ENCODE results near the gene WDR20.

DNA sequence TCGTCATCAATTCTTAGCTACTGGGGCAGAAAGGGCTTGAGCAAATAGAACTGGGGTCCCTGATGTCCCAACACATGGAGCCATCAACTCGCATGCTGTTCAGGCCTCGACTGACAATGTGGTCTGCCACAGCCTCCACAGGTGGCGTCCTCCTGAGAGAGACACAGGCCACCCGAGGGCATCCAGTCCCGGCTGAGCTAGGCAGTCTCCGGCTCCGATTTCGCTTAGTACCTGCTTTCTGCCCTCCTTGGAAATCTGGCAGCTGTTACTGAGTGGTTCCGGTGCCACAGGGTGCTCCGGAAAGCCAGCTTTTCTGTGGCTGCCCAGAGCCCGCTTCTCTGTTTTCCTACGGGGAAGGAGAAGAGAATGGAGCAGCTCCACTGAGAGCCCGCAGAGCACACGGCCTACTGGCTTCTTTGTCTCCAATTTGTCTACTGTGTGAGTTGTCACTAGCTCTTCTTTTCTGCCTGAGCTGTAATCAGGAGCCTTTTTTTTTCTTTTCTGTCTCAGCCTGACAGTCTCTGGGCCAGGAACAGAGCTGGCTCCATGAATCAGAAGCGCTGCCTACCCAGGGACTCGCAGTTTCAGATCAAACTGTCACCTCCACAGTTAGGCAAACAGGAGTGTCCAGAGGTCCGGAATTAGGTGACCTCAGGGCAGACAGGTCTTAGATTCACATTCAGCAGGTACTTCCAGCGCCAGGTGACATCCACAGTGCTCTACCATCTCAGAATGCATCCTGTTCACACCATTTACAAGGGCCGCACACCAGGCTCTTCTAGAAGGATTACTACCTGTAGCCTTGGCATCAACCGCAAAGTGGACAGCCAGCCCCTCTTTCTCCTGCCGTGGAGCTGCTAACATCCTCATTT is 92.0 kb downstream of the WDR20 start:
- no peak for TF ChIP-seq POLR2A (IDR thresholded peaks at IDR 0.05)
- TF ChIP-seq, protein P1, sequence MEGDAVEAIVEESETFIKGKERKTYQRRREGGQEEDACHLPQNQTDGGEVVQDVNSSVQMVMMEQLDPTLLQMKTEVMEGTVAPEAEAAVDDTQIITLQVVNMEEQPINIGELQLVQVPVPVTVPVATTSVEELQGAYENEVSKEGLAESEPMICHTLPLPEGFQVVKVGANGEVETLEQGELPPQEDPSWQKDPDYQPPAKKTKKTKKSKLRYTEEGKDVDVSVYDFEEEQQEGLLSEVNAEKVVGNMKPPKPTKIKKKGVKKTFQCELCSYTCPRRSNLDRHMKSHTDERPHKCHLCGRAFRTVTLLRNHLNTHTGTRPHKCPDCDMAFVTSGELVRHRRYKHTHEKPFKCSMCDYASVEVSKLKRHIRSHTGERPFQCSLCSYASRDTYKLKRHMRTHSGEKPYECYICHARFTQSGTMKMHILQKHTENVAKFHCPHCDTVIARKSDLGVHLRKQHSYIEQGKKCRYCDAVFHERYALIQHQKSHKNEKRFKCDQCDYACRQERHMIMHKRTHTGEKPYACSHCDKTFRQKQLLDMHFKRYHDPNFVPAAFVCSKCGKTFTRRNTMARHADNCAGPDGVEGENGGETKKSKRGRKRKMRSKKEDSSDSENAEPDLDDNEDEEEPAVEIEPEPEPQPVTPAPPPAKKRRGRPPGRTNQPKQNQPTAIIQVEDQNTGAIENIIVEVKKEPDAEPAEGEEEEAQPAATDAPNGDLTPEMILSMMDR (IDR thresholded peaks at IDR 0.05): no peak

Measured in Peyer's patch (tissue), 4 donors.